Epithelial cell of proximal tubule (primary cell): ENCODE data around the gene SPATA33. TPM values are rescaled to one million over a fixed set of nuclear protein-coding genes. Genes with fewer than 3 reads are reported as not detected.

ENCODE experiments used
- DNase-seq: peaks from one replicate; pipeline ENCODE4 v3.0.0-alpha.2; 2011; ENCODE audit warnings: low read depth
- H3K4me3 ChIP-seq: 2 replicates; pipeline ENCODE4 v1.5.1; 2011; ENCODE audit warnings: low read depth, mild to moderate bottlenecking, low read length
- total RNA-seq: library from RNA; depleted of rRNA; stranded (reverse); fragments of >200 nt; gene quantifications from 2 replicates; pipeline ENCODE4 v1.2.3, GENCODE V29; 2015
- TF ChIP-seq, protein P1 (sequence below): conservative IDR thresholded peaks from 2 replicates; pipeline ENCODE4 v1.5.1; 2012; ENCODE audit warnings: low read depth, mild to moderate bottlenecking, low read length

Gene SPATA33
- total RNA-seq, 1 donor from 2014 or later = 8.1 TPM

- TF ChIP-seq, protein P1, sequence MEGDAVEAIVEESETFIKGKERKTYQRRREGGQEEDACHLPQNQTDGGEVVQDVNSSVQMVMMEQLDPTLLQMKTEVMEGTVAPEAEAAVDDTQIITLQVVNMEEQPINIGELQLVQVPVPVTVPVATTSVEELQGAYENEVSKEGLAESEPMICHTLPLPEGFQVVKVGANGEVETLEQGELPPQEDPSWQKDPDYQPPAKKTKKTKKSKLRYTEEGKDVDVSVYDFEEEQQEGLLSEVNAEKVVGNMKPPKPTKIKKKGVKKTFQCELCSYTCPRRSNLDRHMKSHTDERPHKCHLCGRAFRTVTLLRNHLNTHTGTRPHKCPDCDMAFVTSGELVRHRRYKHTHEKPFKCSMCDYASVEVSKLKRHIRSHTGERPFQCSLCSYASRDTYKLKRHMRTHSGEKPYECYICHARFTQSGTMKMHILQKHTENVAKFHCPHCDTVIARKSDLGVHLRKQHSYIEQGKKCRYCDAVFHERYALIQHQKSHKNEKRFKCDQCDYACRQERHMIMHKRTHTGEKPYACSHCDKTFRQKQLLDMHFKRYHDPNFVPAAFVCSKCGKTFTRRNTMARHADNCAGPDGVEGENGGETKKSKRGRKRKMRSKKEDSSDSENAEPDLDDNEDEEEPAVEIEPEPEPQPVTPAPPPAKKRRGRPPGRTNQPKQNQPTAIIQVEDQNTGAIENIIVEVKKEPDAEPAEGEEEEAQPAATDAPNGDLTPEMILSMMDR = peak; percentile 30
- DNase-seq = no peak
These were observed 43.2 kb downstream of the SPATA33 start for GRCh38 chr16:89700649-89701424.

GRCh38 chr16:89701425-89702406, 44.1 kb downstream of the SPATA33 start, which contains the start of gene SPATA2L:
Gene SPATA2L, minus strand, starts transcription at chr16:89701705. Its CDS starts 473 bp downstream, at chr16:89701232.
- no peak for DNase-seq
- peak within 1 kb of the TSS; percentile 73 for H3K4me3 ChIP-seq
- TF ChIP-seq, protein P1 = peak; percentile 34

More at GRCh38 chr16:89700649-89701424, 43.2 kb downstream of the SPATA33 start:
- peak overlapping the region; percentile 73 for H3K4me3 ChIP-seq

- DNase-seq = no peak
- H3K4me3 ChIP-seq = no peak overlapping the region
- TF ChIP-seq, protein P1 = no peak
These were observed 46.6 kb downstream of the SPATA33 start for GRCh38 chr16:89704281-89704680.

DNA sequence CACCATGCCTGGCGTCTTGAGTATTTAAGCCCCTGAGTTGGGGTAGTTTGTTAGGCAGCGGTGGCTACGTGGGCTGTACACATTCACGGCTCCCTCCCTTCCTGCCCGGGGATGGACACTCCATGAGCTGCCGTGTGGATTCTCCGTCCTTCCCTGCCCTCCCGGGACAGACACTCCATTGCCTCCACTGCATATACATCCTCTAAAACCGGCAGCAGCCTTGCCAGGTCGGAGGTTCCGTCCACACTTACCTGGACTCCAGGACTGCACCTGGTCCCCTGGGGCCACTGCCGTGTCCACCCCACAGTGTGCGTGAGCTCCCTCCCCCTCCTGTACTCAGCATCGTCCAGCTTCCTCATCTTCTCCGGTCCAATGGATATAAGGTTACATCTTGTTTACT, 47.4 kb downstream of the SPATA33 start:
- H3K4me3 ChIP-seq = no peak overlapping the region
- TF ChIP-seq, protein P1 = no peak
- no peak for DNase-seq

DNA sequence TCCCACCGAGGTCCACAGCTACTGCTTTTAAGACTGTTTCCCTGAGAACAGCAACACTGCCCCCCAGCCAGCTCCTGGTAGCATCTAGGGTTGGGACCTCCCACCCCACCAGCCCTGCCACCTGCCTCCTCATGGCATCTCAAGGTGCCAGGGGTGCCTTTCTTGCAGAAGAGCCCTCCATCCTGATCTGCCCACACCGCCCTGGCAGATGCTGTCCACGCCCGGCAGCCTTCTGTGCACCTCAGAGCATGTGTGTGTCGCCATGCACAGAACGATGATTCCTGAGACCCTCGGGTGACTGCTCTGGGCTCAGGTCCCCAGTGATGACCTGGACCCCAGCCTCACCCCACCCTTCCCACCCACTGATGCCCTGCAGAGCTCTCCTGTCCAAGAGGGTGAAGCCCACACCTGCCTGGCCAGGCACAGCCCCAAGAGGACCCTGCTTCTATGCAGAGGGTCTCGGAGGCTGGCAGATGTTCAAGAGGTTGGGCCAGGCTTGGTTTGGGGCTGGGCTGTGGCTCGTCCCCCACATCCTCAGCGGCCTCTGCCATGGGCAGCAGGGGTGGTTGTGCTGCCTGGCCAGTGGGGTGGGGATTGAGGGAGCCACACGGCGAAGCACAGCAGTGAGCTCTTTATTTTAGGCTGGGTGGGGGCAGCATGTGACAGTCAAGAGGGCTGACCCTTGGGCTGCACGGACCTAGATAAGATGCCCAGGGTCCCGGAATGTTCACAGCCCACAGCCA, 49.1 kb downstream of the SPATA33 start:
- DNase-seq = no peak
- H3K4me3 ChIP-seq = no peak overlapping the region
- TF ChIP-seq, protein P1 = no peak

- no peak overlapping the region for H3K4me3 ChIP-seq
- no peak for DNase-seq
- TF ChIP-seq, protein P1 = no peak
These were observed 50.1 kb downstream of the SPATA33 start for GRCh38 chr16:89707695-89708094.
